Ovary (tissue), 9 donors: ENCODE results near the gene TSPO. TPM values are rescaled to one million over a fixed set of nuclear protein-coding genes. Genes with fewer than 3 reads are reported as not detected.

Experiments used
- DNase-seq, 5 donors: peaks; one replicate each; pipeline ENCODE4 v3.0.0-alpha.2; 2019 to 2020
- H3K27ac ChIP-seq, 2 donors: fragments of 200-600 bp; one replicate each; pipeline versions ENCODE4 v1.5.1 to v1.8.0; 2019 to 2022
- H3K27me3 ChIP-seq: fragments of 200-600 bp; one replicate; pipeline ENCODE4 v1.8.0; 2022
- H3K36me3 ChIP-seq: fragments of 200-600 bp; sonication (generic); one replicate; pipeline ENCODE4 v1.5.1; 2019
- H3K4me1 ChIP-seq: one replicate; pipeline ENCODE4 v1.8.1; 2013; ENCODE audit warnings: mild to moderate bottlenecking, moderate library complexity; ENCODE audit not compliant: insufficient read depth
- H3K4me3 ChIP-seq: fragments of 200-600 bp; sonication (generic); one replicate; pipeline ENCODE4 v1.5.1; 2017
- H3K9me3 ChIP-seq, 2 donors: fragments of 200-600 bp in 1 of 2; sonication (generic) in 1 of 2; one replicate each; pipeline versions ENCODE4 v1.5.1 to v1.8.1; 2013 to 2019; ENCODE audit warnings: mild to moderate bottlenecking in 1 of 2, moderate library complexity in 1 of 2
- CTCF ChIP-seq, 3 donors: fragments of 450-650 bp in 2 of 3; fragments of 200-600 bp in 1 of 3; IDR thresholded peaks; one replicate each; pipeline versions ENCODE4 v1.5.1 to v1.8.0; 2016 to 2022; ENCODE audit warnings: antibody characterized with exemption in 3 of 3, mild to moderate bottlenecking in 1 of 3
- EP300 ChIP-seq: sonication (generic); formaldehyde crosslinking; IDR thresholded peaks from one replicate; pipeline ENCODE4 v1.6.1; 2017; ENCODE audit warnings: antibody characterized with exemption
- POLR2A ChIP-seq: fragments of 450-650 bp; IDR thresholded peaks from one replicate; pipeline ENCODE4 v1.6.1; 2017; ENCODE audit warnings: antibody characterized with exemption, mild to moderate bottlenecking, moderate library complexity
- WGBS, 3 donors: extraction: QIAGEN DNeasy Blood & Tissue Kit in 1 of 3; methylation state at CpG; one replicate each; pipeline versions ENCODE4 v1.1.5 to v1.1.7; 2013 to 2017; 5-methylcytosine and 5-hydroxymethylcytosine counted together
- intact Hi-C, 4 donors: fragments of 100-400 bp; cut with DNase I; formaldehyde crosslinking; loops; one replicate each; pipeline versions ENCODE4 v1.11.0 to v1.15.1; 2022 to 2023
- polyA plus RNA-seq, 2 donors: library from polyadenylated mRNA; stranded (reverse); fragments of 200-250 nt in 1 of 2; fragments of 350-450 nt in 1 of 2; fragmentation: Illumina TruSeq in 1 of 2; extraction: RNeasy Lipid Tissue Mini Kit (QIAGEN cat#74804) in 1 of 2; gene quantifications; one replicate each; pipeline ENCODE4 v1.2.3, GENCODE V29; 2013 to 2014
- total RNA-seq, 7 donors: library from RNA; depleted of rRNA in 2 of 7; stranded (reverse); fragments of >200 nt in 2 of 7; fragmentation: NEBNext Ultra II Directional in 3 of 7; extraction: Animal tissue kit (Norgen Biotek cat#: 25700) in 3 of 7; gene quantifications; one replicate each; pipeline versions ENCODE4 v1.1.0 to v1.2.4, GENCODE V29; 2016 to 2023
- donor health status: DM: no; HTN: no; CAD: no; lungs with moderate emphysema.
- donor health status: DM: no; HTN: no; CAD: no.
- donor health status: Bipolar disorder and iron deficiency.
- donor health status: DM: yes; HTN: yes; CAD: no.
- donor health status: DM: no; HTN: no; CAD: no.
- donor health status: DM: yes; HTN: yes; CAD: no.

TSPO gene
- total and polyA plus RNA-seq, 9 donors, result 1.3 to 263 (median 79.1) TPM

GRCh38 chr22:43182118-43182517, 30.8 kb downstream of the TSPO start:
- WGBS, 3 donors, result 86 to 91% (median 91%) methylated on average over 10 of the region's 10 CpGs
- Histone ChIP-seq H3K27ac (no peak overlapping the region), H3K27me3 (no peaks in the 10 kb centered on the region), H3K9me3 (no peaks in the 10 kb centered on the region), H3K36me3 (no peaks in the 10 kb centered on the region), H3K4me3 (no peak overlapping the region), H3K4me1 (peaks cover 19% of the 10 kb centered on the region)
- intact Hi-C loops, result no loop called here
- DNase-seq, result peak in 1 of 5 donors; percentile 34
- TF ChIP-seq CTCF (IDR thresholded peaks at IDR 0.05) (no peak), POLR2A (no peak), EP300 (no peak)

GRCh38 chr22:43182726-43183125, 31.4 kb downstream of the TSPO start:
- intact Hi-C loops, result no loop called here
- H3K9me3 ChIP-seq, result no peaks in the 10 kb centered on the region
- H3K36me3 ChIP-seq, result no peaks in the 10 kb centered on the region
- H3K4me3 ChIP-seq, result no peak overlapping the region
- TF ChIP-seq CTCF (IDR thresholded peaks at IDR 0.05) (no peak), EP300 (no peak), POLR2A (no peak)
- no peaks in the 10 kb centered on the region for H3K27me3 ChIP-seq
- H3K27ac ChIP-seq, result no peak overlapping the region
- WGBS, 3 donors, result 63 to 71% (median 71%) methylated on average over 17 of the region's 17 CpGs
- peak in 1 of 5 donors; percentile 40 for DNase-seq
- H3K4me1 ChIP-seq, result peaks cover 19% of the 10 kb centered on the region

- H3K4me1 ChIP-seq, result peaks cover 20% of the 10 kb centered on the region
- no peaks in the 10 kb centered on the region for H3K27me3 ChIP-seq
- no peak overlapping the region for H3K4me3 ChIP-seq
- no peak for DNase-seq
- no peaks in the 10 kb centered on the region for H3K36me3 ChIP-seq
- intact Hi-C loops, result no loop called here
- WGBS, 3 donors, result 66 to 78% (median 66%) methylated on average over 12 of the region's 12 CpGs
- no peak for TF ChIP-seq CTCF (IDR thresholded peaks at IDR 0.05)
- TF ChIP-seq POLR2A, result no peak
- no peak for TF ChIP-seq EP300
- H3K27ac ChIP-seq, result no peak overlapping the region
- H3K9me3 ChIP-seq, result no peaks in the 10 kb centered on the region
Observed at GRCh38 chr22:43183496-43184277, 32.3 kb downstream of the TSPO start.

- WGBS, 3 donors, result 4 to 12% (median 7%) methylated on average over 12 of the region's 12 CpGs
- no peak overlapping the region for H3K27ac ChIP-seq
- H3K4me1 ChIP-seq, result peaks cover 20% of the 10 kb centered on the region
- peak; percentile 65 to 83 (median 74) for DNase-seq
- H3K27me3 ChIP-seq, result no peaks in the 10 kb centered on the region
- intact Hi-C loops, result no loop called here
- no peaks in the 10 kb centered on the region for H3K36me3 ChIP-seq
- H3K4me3 ChIP-seq, result peak overlapping the region; percentile 50
- TF ChIP-seq POLR2A, result no peak
- TF ChIP-seq EP300, result no peak
- TF ChIP-seq CTCF (IDR thresholded peaks at IDR 0.05), result no peak
- no peaks in the 10 kb centered on the region for H3K9me3 ChIP-seq
Observed at GRCh38 chr22:43185860-43186261, 34.5 kb downstream of the TSPO start.
